ENCODE measurements around the gene TEX14. TPM values are rescaled to one million over a fixed set of nuclear protein-coding genes. Genes with fewer than 3 reads are reported as not detected.

Gene TEX14
- total and polyA plus RNA-seq, 10 of the 15 experiments (the other 5 are each of a cell fraction or from before 2014, with no cell fraction given) = 0.15 to 1.3 (median 0.66) TPM

GRCh38 chr17:58541249-58541648 lies 150.6 kb downstream of the TEX14 start:
- no peaks in the 10 kb centered on the region for H3K4me1 ChIP-seq (ENCODE audit: control insufficient read depth, insufficient read depth, low read length)
- DNase-seq (ENCODE audit: low read depth, low spot score) (no peak), ATAC-seq (peak; percentile 88), FAIRE-seq (peak; percentile 69)
- H3K4me3 ChIP-seq = no peak overlapping the region
- no peaks in the 10 kb centered on the region for H4K20me1 ChIP-seq (ENCODE audit: control insufficient read depth, insufficient read depth)
- H3K9me3 ChIP-seq (replicated peaks; ENCODE audit: control insufficient read depth, insufficient read depth, low read length) = no peaks in the 10 kb centered on the region
- no peak overlapping the region for H3K27ac ChIP-seq (ENCODE audit: control insufficient read depth, insufficient read depth)
- POLR2A ChIA-PET = interaction anchor here (1.2 kb wide), 1 partner anchor 89 kb away, joined by 4 read pairs; no protein-coding TSS in a partner anchor
- H3K36me3 ChIP-seq (ENCODE audit: control insufficient read depth in 2 of 2, insufficient read depth in 2 of 2, low read length in 1 of 2) = no peaks in the 10 kb centered on the region
- no peak overlapping the region for H3K4me2 ChIP-seq (ENCODE audit: control insufficient read depth, insufficient read depth)
- WGBS (ENCODE audit: insufficient coverage, insufficient replicate concordance, low lambda C conversion rate, missing lambda C conversion rate) = 23% methylated on average over 2 of the region's 2 CpGs
- CTCF ChIA-PET = interaction anchor here (0.7 to 4.6 kb wide), 13 partner anchors 8 to 472 kb away, joined by 3 to 45 read pairs (median 6); no protein-coding TSS in a partner anchor
- H3K27me3 ChIP-seq (replicated peaks in 1 of 2; ENCODE audit: control insufficient read depth in 2 of 2, insufficient read depth in 2 of 2, low read length in 1 of 2) = no peaks in the 10 kb centered on the region; a peak in 1 of 4 replicates
- intact Hi-C loops (cut with micrococcal nuclease; ENCODE audit: unreplicated experiment) (no loop called here), in situ Hi-C loops (cut with MboI) (no loop called here)
- no peak overlapping the region for H2AFZ ChIP-seq (ENCODE audit: control insufficient read depth, low read depth, low read length)
- H3K79me2 ChIP-seq (ENCODE audit: control insufficient read depth, insufficient read depth, low read length) = no peaks in the 10 kb centered on the region
- TF ChIP-seq CTCF (IDR thresholded peaks at IDR 0.05 in 2 of 3, conservative IDR thresholded peaks at IDR 0.05 in 1 of 3; ENCODE audit: control insufficient read depth in 2 of 3, extremely low read depth in 1 of 3, insufficient read depth in 1 of 3, low read depth in 3 of 3, low read length in 3 of 3) = peak; percentile 41 to 59 (median 47)
- TF ChIP-seq YBX1 (IDR thresholded peaks at IDR 0.05) = no peak
- peak; percentile 49 for TF ChIP-seq RAD21 (IDR thresholded peaks at IDR 0.05; ENCODE audit: insufficient read depth, low read depth, low read length)
- SMC1A ChIA-PET (ENCODE audit: uncharacterized antibody, unreplicated experiment) = interaction anchor here (0.8 to 1.4 kb wide), 12 partner anchors 10 to 523 kb away, joined by 3 to 7 read pairs (median 3); no protein-coding TSS in a partner anchor
- no peak overlapping the region for H3K9ac ChIP-seq (ENCODE audit: control insufficient read depth, insufficient read depth, low read length)
- RAD21 ChIA-PET (ENCODE audit: unreplicated experiment) = interaction anchor here (0.6 to 2.0 kb wide), 6 partner anchors 15 to 174 kb away, joined by 3 to 9 read pairs (median 6); no protein-coding TSS in a partner anchor
- no TSS peak for BruUV-seq (replicated peaks)

GRCh38 chr17:58539698-58540097 lies 152.1 kb downstream of the TEX14 start:
- Histone ChIP-seq H3K27me3 (replicated peaks in 1 of 2; ENCODE audit: control insufficient read depth in 2 of 2, insufficient read depth in 2 of 2, low read length in 1 of 2) (no peaks in the 10 kb centered on the region; a peak in 1 of 4 replicates), H4K20me1 (ENCODE audit: control insufficient read depth, insufficient read depth) (no peaks in the 10 kb centered on the region), H3K9me3 (replicated peaks; ENCODE audit: control insufficient read depth, insufficient read depth, low read length) (no peaks in the 10 kb centered on the region), H3K79me2 (ENCODE audit: control insufficient read depth, insufficient read depth, low read length) (no peaks in the 10 kb centered on the region), H2AFZ (ENCODE audit: control insufficient read depth, low read depth, low read length) (no peak overlapping the region), H3K36me3 (ENCODE audit: control insufficient read depth in 2 of 2, insufficient read depth in 2 of 2, low read length in 1 of 2) (no peaks in the 10 kb centered on the region), H3K9ac (ENCODE audit: control insufficient read depth, insufficient read depth, low read length) (no peak overlapping the region), H3K4me2 (ENCODE audit: control insufficient read depth, insufficient read depth) (no peak overlapping the region), H3K4me3 (no peak overlapping the region), H3K4me1 (ENCODE audit: control insufficient read depth, insufficient read depth, low read length) (no peaks in the 10 kb centered on the region), H3K27ac (ENCODE audit: control insufficient read depth, insufficient read depth) (no peak overlapping the region)
- ATAC-seq = no peak
- SMC1A ChIA-PET (ENCODE audit: uncharacterized antibody, unreplicated experiment) = interaction anchor here (1.0 kb wide), 2 partner anchors 20 to 38 kb away, joined by 4 read pairs; no protein-coding TSS in a partner anchor
- RAD21 ChIA-PET (ENCODE audit: unreplicated experiment) = interaction anchor here (0.8 kb wide), 1 partner anchor 37 kb away, joined by 4 read pairs; no protein-coding TSS in a partner anchor
- POLR2A ChIA-PET = interaction anchor here (1.0 kb wide), 1 partner anchor 35 kb away, joined by 8 read pairs; no protein-coding TSS in a partner anchor
- in situ Hi-C loops (cut with MboI) = no loop called here
- FAIRE-seq = no peak
- CTCF ChIA-PET = interaction anchor here (0.6 to 4.6 kb wide), 5 partner anchors 21 to 904 kb away, joined by 3 to 45 read pairs (median 3); no protein-coding TSS in a partner anchor
- DNase-seq (ENCODE audit: low read depth, low spot score) = no peak
- BruUV-seq (replicated peaks) = no TSS peak
- intact Hi-C loops (cut with micrococcal nuclease; ENCODE audit: unreplicated experiment) = no loop called here
- TF ChIP-seq STAT1 (conservative IDR thresholded peaks at IDR 0.05) = no peak
- no peak for TF ChIP-seq MLLT1 (IDR thresholded peaks at IDR 0.05)
- no peak for TF ChIP-seq E4F1 (IDR thresholded peaks at IDR 0.05; ENCODE audit: borderline replicate concordance, partially characterized antibody)
- no peak for TF ChIP-seq YBX1 (IDR thresholded peaks at IDR 0.05)
- no peak for TF ChIP-seq IKZF2 (IDR thresholded peaks at IDR 0.05)
- TF ChIP-seq ETV6 (conservative IDR thresholded peaks at IDR 0.05 in 1 of 2, IDR thresholded peaks at IDR 0.05 in 1 of 2; ENCODE audit: borderline replicate concordance in 1 of 2, low read depth in 1 of 2) = no peak
- TF ChIP-seq TARDBP (IDR thresholded peaks at IDR 0.05; ENCODE audit: borderline replicate concordance) = no peak
- TF ChIP-seq SRF (IDR thresholded peaks at IDR 0.05; ENCODE audit: low read depth in 2 of 2, low read length in 2 of 2) = no peak

Measured in GM12878 (cell line).